Effector memory CD4-positive, alpha-beta T cell (primary cell): ENCODE measurements around the gene ANG.

Source experiments
- DNase-seq, 3 donors: peaks; one replicate each; pipeline ENCODE4 v3.0.0-alpha.2; 2020
- H3K27ac ChIP-seq: 2 replicates; pipeline ENCODE4 v1.7.0; 2013; ENCODE audit warnings: mild to moderate bottlenecking, low read length, moderate library complexity; ENCODE audit not compliant: insufficient read depth, poor library complexity, severe bottlenecking
- H3K27me3 ChIP-seq: replicated peaks from 2 replicates; pipeline ENCODE4 v1.7.0; 2013; ENCODE audit warnings: mild to moderate bottlenecking, low read length; ENCODE audit not compliant: insufficient read depth, control insufficient read depth, poor library complexity, severe bottlenecking
- H3K36me3 ChIP-seq: 2 replicates; pipeline ENCODE4 v1.7.0; 2013; ENCODE audit warnings: mild to moderate bottlenecking, low read length, moderate library complexity; ENCODE audit not compliant: control insufficient read depth, insufficient read depth
- H3K4me1 ChIP-seq: 2 replicates; pipeline ENCODE4 v1.7.0; 2013; ENCODE audit warnings: low read length, mild to moderate bottlenecking; ENCODE audit not compliant: control insufficient read depth, insufficient read depth, poor library complexity, severe bottlenecking
- H3K4me3 ChIP-seq: 2 replicates; pipeline ENCODE4 v1.7.0; 2013; ENCODE audit warnings: low read length, low read depth, mild to moderate bottlenecking; ENCODE audit not compliant: insufficient read depth, poor library complexity, severe bottlenecking
- H3K9me3 ChIP-seq: 2 replicates; pipeline ENCODE4 v1.7.0; 2013; ENCODE audit warnings: mild to moderate bottlenecking, low read length, moderate library complexity; ENCODE audit not compliant: control insufficient read depth

The ANG gene

DNA sequence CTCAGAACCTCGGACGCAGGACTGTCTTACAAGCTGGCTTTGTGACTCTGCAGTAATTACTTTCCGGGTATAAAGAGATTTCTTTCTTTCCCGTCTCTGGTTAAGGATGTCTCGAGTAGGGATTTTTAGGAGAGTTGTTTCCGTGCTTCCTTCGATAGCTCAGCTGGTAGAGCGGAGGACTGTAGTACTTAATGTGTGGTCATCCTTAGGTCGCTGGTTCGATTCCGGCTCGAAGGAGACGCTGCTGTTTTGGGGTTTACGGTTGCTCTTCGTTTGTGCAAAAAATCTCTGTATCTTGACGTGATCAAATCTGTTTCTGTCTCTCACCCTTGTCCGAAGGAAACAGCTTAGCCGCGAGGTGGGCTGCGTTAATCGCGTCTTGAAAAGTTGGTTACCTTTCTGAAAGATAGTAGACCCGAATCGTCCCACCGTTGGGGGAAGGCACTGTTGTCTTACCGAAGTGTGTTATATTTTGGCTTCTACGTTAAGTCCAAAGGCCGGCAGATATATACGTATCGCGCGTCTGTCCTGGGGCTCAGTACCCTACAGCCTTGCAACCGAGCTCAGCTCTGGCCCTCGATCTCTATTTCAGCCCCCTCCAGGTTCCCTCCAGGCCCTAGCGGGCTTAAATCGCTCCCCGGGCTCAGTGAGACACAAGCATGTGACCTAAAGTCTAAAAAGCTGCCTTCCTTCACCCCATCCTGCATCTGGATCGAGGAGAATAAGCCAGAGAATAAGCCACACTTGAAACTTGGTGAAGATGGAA lies 5.3 kb upstream of the ANG start:
- Histone ChIP-seq H3K27me3 (no peaks in the 10 kb centered on the region), H3K27ac (peak overlapping the region; percentile 94), H3K4me3 (peak overlapping the region; percentile 81), H3K4me1 (peaks cover 21% of the 10 kb centered on the region), H3K9me3 (no peaks in the 10 kb centered on the region), H3K36me3 (no peaks in the 10 kb centered on the region)
- peak; percentile 48 to 54 (median 50) for DNase-seq

DNA sequence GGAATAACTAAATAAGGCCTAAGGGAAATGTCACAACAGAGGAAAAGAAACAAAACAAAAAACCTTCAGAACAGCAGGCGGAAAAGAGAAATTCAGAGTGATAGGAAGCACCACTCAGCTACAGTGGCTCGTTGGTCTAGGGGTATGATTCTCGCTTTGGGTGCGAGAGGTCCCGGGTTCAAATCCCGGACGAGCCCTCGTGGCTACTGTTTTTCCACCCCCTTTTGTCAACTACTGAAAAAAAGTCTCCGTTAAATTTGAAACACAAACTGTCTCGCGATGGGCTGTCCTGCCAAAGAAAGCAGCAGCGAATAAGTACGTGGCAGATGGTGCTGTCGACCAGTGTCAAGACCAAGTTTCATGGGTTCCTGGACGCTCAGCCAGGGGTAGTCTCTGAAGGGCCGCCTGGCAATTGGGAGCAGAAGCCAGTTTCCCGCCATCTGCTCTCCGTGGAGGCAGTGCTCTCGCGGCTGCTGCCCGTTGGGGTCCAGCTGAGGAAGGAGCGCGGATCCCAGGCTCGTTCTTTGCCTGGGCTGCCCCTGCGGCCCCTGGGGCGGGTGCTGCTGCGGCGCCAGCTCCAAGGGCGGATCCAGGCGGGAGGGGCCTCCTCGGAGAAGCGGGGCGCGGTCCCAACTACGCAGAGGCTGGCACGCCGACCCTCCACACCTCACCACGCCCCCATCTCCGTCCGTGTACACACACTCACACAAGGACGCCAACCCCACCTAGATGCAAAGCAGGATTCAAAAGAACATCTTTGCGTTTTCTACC lies 4.5 kb upstream of the ANG start, which contains the start of gene RNASE4:
RNASE4 (plus strand) TSS at position 670 of the 771 bp plus-strand sequence. CDS start 14,812 bp downstream, outside the sequence.
- Histone ChIP-seq H3K27me3 (no peaks in the 10 kb centered on the region), H3K4me3 (peak within 1 kb of the TSS; percentile 81), H3K4me1 (peaks cover 21% of the 10 kb centered on the region), H3K36me3 (no peaks in the 10 kb centered on the region), H3K9me3 (no peaks in the 10 kb centered on the region), H3K27ac (peak within 1 kb of the TSS; percentile 94)
- DNase-seq, result peak; percentile 63 to 74 (median 67)

- Histone ChIP-seq H3K27ac (peak overlapping the region; percentile 94), H3K4me3 (peak overlapping the region; percentile 81), H3K27me3 (no peaks in the 10 kb centered on the region), H3K9me3 (no peaks in the 10 kb centered on the region), H3K4me1 (peaks cover 17% of the 10 kb centered on the region), H3K36me3 (no peaks in the 10 kb centered on the region)
- DNase-seq, result no peak
These were observed 3.7 kb upstream of the ANG start for GRCh38 chr14:20684662-20685456.

DNA sequence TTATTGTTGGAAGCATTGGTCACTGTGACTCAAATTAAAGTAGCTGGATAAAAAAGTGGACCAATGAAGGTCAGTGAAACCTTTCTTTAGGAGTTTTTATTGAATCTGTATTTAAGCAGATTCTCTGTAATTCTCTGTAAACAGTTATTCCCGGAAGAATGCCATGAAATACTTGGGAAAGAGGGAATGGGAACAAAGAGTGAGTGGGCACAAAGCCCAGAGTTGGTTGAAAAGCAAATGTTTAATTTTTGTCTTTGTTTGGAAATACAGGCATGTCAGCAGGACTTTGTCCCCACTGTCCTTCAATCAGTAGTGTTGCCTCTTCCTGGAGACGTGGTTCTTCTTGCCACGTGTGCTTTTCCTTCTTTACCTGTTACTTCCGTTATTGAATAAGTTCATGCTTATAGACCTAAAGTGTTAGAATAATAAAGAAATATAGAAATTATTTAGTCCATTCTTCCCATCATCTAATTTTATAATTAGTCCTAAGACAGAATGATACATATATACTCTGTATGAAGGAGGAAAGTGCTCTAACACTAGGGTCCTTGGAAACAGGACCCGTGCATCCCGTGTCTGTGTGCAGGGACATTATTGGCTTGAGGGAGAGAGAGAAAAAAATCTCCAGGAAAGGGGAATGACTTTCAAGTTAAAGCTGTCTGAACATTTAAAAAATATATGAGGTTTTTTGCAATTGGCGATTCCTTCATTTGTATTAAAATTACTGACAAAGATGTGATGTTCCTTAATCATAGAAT lies 2.0 kb upstream of the ANG start:
- Histone ChIP-seq H3K27ac (no peak overlapping the region), H3K4me3 (no peak overlapping the region), H3K4me1 (peaks cover 2% of the 10 kb centered on the region), H3K27me3 (no peaks in the 10 kb centered on the region), H3K36me3 (no peaks in the 10 kb centered on the region), H3K9me3 (no peaks in the 10 kb centered on the region)
- no peak for DNase-seq

GRCh38 chr14:20687362-20688166 lies 1.0 kb upstream of the ANG start:
- Histone ChIP-seq H3K27me3 (no peaks in the 10 kb centered on the region), H3K27ac (no peak overlapping the region), H3K4me1 (no peaks in the 10 kb centered on the region), H3K4me3 (no peak overlapping the region), H3K36me3 (no peaks in the 10 kb centered on the region), H3K9me3 (no peaks in the 10 kb centered on the region)
- no peak for DNase-seq

DNA sequence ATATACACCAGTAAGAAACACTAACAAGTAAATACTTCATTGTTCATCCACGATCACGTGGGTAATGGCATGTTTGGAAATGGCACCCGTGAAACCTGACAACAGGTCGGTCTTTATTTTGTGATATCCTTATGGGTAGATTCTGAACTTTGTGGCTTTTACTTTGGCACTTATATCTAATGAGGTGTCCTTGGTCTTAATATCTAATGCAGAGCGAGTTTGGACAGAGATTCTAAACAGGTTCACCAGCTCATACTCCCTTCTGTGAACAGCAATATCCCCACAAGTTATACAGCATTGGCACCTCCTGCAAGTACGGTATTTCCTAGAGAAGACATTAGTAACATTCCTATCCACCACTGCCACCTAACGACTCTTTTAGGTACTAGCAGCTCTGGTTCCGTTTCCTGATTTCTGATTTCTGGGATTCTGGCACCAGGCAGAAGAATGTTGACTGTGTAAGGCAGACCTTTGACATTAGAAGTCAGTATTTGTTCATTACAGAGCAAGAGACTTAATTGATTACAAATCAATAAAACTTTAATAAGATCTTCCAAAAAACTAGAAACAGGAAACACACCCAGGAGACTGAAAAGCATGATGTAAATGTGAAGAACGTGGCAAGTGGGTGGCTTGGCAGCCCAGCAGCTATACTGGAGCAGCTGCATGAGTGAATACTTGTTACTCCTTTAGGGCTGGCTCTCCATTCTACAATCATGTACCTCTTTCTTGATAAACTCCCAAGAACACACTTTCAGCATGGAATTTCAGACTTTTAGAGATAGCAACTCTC lies 2.5 kb downstream of the ANG start:
- H3K36me3 ChIP-seq, result no peaks in the 10 kb centered on the region
- H3K27me3 ChIP-seq, result no peaks in the 10 kb centered on the region
- DNase-seq, result peak in 2 of 3 donors; percentile 11 to 22
- H3K9me3 ChIP-seq, result no peaks in the 10 kb centered on the region
- H3K4me1 ChIP-seq, result no peaks in the 10 kb centered on the region
- no peak overlapping the region for H3K27ac ChIP-seq
- H3K4me3 ChIP-seq, result no peak overlapping the region

- Histone ChIP-seq H3K4me3 (no peak overlapping the region), H3K27me3 (no peaks in the 10 kb centered on the region)
- DNase-seq, result no peak
These were observed 3.7 kb downstream of the ANG start for GRCh38 chr14:20692116-20692751.

GRCh38 chr14:20696764-20697163 lies 8.2 kb downstream of the ANG start:
- H3K36me3 ChIP-seq, result no peaks in the 10 kb centered on the region
- no peaks in the 10 kb centered on the region for H3K9me3 ChIP-seq
- H3K4me3 ChIP-seq, result no peak overlapping the region
- no peaks in the 10 kb centered on the region for H3K27me3 ChIP-seq
- no peak overlapping the region for H3K27ac ChIP-seq
- no peak for DNase-seq
- H3K4me1 ChIP-seq, result no peaks in the 10 kb centered on the region

More at GRCh38 chr14:20692116-20692751, 3.7 kb downstream of the ANG start:
- Histone ChIP-seq H3K9me3 (no peaks in the 10 kb centered on the region), H3K27ac (no peak overlapping the region), H3K36me3 (no peaks in the 10 kb centered on the region), H3K4me1 (no peaks in the 10 kb centered on the region)
